Activated CD8-positive, alpha-beta memory T cell treated with anti-CD3 and anti-CD28 coated beads, Interleukin-2, amount 10 ng/mL, durations not matched to agents 7 days and 5 days (primary cell): ENCODE results near the gene EPHB1. TPM values are rescaled to one million over a fixed set of nuclear protein-coding genes. Genes with fewer than 3 reads are reported as not detected.

Source experiments
- ATAC-seq: fragments of 150-1000 bp; cut with Tn5 transposase; one replicate; pipeline ENCODE4 v1.10.0; 2021; ENCODE audit warnings: moderate library complexity
- CTCF ChIA-PET: fragments of 350-600 bp; sonication (Branson Sonifier 250); formaldehyde crosslinking; loops from one replicate; lab custom pipeline; 2021; ENCODE audit warnings: antibody characterized with exemption; lab: Charles Lee
- DNase-seq: peaks from one replicate; pipeline ENCODE4 v3.0.0-alpha.2; 2020
- H3K27ac Mint-ChIP-seq: one replicate; pipeline ENCODE4 v1.8.0; 2021; ENCODE audit warnings: mild to moderate bottlenecking, mixed read lengths
- H3K27me3 Mint-ChIP-seq: one replicate; pipeline ENCODE4 v1.8.0; 2021; ENCODE audit warnings: mixed read lengths
- H3K36me3 Mint-ChIP-seq: one replicate; pipeline ENCODE4 v1.8.0; 2021; ENCODE audit warnings: mild to moderate bottlenecking, mixed read lengths
- H3K4me1 Mint-ChIP-seq: one replicate; pipeline ENCODE4 v1.8.0; 2021; ENCODE audit warnings: mixed read lengths
- H3K4me3 Mint-ChIP-seq: one replicate; pipeline ENCODE4 v1.8.0; 2021; ENCODE audit warnings: mild to moderate bottlenecking, moderate library complexity, mixed read lengths
- H3K9me3 Mint-ChIP-seq: one replicate; pipeline ENCODE4 v1.8.0; 2022; ENCODE audit warnings: low read depth, mixed read lengths
- total RNA-seq, 2 experiments: library from RNA; stranded (reverse); gene quantifications; one replicate each; pipeline ENCODE4 v1.2.3, GENCODE V29; 2021

Gene EPHB1
- total RNA-seq, 2 experiments from 2014 or later: 0.35 to 2.2 TPM

DNA sequence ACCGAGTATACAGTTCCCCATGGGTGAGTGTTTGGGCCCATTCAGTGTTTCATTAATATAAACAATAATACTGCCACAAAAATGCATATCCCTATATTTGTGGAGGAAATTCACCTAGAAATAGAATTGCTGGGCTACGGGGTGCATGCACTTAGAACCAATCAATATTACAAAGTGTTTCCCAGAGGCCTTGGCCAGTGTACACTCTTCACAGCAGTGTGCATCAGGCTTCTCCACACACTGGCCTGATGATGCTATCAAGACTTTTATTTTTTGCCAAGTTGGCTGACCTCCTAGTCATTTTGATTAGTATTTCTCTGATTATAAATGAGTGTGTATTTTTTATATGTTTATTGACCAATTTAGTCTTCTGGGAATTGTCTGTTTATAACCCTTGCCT, 323.7 kb downstream of the EPHB1 start:
- Mint-ChIP-seq H3K27me3 (no peaks in the 10 kb centered on the region), H3K27ac (no peak overlapping the region), H3K9me3 (peaks cover 2% of the 10 kb centered on the region), H3K4me3 (no peak overlapping the region), H3K36me3 (no peaks in the 10 kb centered on the region), H3K4me1 (no peaks in the 10 kb centered on the region)
- no peak for DNase-seq
- CTCF ChIA-PET: no interaction called here
- no peak for ATAC-seq

DNA sequence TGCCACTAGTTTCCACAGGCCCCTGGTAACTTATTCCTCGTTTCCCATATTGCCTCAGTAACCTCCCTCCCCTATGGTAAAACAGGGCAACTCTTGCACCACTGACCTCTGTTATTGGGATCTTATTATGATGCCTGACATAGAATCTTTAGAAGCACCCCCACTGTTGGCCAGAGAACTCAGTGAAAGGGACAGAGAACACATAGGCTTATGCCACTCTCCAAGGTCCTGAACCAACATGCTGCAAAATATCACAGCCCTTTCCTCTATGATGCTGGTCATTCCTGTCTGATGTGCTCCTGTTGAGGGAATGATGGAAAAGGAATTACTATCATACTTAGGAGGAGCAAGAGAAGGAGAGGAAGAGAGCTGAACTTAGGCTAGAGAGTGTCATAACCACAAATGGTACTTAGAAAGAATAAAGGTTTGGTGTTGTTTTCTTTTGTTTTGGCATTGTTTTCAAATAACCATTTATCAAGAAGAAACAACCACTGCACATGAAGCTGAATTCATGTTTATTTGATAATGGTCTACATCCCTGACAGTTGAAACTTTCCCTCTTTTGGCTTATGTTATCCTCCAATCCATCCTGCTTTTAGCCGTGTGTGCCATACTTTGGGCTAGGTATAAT, 330.2 kb downstream of the EPHB1 start:
- ATAC-seq (no peak), DNase-seq (no peak)
- H3K9me3 Mint-ChIP-seq: no peaks in the 10 kb centered on the region
- H3K4me3 Mint-ChIP-seq: no peak overlapping the region
- H3K4me1 Mint-ChIP-seq: no peaks in the 10 kb centered on the region
- H3K27me3 Mint-ChIP-seq: no peaks in the 10 kb centered on the region
- no peaks in the 10 kb centered on the region for H3K36me3 Mint-ChIP-seq
- CTCF ChIA-PET: no interaction called here
- H3K27ac Mint-ChIP-seq: no peak overlapping the region

DNA sequence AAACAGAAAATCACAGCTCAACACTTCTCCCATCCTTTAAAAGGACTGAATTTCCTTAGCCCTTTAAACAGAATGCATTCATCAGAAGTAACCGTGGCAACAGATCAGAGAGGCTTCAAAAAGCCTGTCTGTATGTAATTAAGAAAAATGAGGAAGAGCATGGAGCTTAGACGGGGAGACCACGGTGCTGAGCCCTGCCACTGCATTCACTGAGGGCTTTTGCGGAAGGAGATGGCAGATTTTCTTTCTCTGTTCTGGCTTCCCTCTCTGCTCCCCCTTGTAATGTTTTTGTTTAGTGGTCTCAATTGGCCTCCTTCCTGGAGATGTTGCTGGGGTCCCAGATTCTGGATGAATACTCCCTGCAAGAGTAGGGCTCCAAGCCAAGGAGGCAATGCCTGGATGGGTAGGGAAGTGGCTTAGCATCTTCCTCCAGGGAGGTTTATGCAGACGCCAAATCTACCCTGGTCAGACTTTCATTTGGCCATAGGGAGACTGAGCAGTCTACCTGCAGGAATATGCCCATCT, 332.9 kb downstream of the EPHB1 start:
- no peaks in the 10 kb centered on the region for H3K4me1 Mint-ChIP-seq
- DNase-seq (no peak), ATAC-seq (no peak)
- CTCF ChIA-PET: interaction anchor here (1.8 kb wide), 1 partner anchor 333 kb away, joined by 4 read pairs; the partner anchor contains the start of gene EPHB1
- H3K27ac Mint-ChIP-seq: no peak overlapping the region
- no peaks in the 10 kb centered on the region for H3K9me3 Mint-ChIP-seq
- H3K36me3 Mint-ChIP-seq: no peaks in the 10 kb centered on the region
- no peaks in the 10 kb centered on the region for H3K27me3 Mint-ChIP-seq
- no peak overlapping the region for H3K4me3 Mint-ChIP-seq

DNA sequence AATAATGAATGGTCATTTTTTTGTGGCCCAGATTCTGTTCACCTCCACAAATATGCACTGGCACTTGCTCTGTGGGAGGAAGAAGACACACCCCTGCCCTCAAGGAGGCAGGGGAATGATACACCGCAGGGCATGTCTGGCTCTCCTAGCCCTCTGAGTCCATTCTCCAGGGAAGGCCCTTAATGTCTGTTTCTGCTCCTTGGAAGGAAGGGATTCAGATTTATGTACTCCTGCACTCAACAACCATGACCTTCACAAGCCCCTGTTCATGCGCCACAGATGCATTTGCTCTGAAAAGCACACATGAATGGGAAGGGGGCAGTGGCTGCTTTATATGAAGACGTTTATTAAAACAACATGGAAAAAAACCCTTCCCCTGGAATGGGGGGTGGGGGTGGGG, 333.8 kb downstream of the EPHB1 start:
- Mint-ChIP-seq H3K4me1 (no peaks in the 10 kb centered on the region), H3K27me3 (no peaks in the 10 kb centered on the region), H3K36me3 (no peaks in the 10 kb centered on the region), H3K4me3 (no peak overlapping the region), H3K9me3 (no peaks in the 10 kb centered on the region), H3K27ac (no peak overlapping the region)
- DNase-seq: no peak
- ATAC-seq: no peak
- CTCF ChIA-PET: interaction anchor here (1.8 kb wide), 1 partner anchor 334 kb away, joined by 4 read pairs; the partner anchor contains the start of gene EPHB1

DNA sequence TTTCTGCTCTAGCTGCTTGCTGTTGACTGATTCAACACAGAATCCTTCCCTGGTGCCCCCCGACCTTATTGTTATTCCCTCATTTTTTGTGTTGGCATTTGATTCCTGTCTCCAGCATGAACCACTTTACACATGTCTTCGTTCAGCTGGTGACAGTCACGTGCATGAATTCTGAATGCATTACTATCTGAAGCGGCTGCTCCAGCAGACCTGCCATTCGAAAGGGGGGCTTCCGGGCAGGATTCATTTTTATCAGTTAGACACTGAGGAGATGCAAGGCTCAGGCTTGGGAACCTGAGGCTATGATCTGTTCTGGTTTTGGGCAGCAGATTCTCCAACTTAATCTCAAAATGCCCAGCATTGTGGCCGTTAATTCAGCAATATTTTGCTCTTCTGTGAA, 336.2 kb downstream of the EPHB1 start:
- ATAC-seq: no peak
- Mint-ChIP-seq H3K9me3 (no peaks in the 10 kb centered on the region), H3K27ac (no peak overlapping the region), H3K27me3 (no peaks in the 10 kb centered on the region), H3K4me1 (peaks cover 14% of the 10 kb centered on the region), H3K4me3 (no peak overlapping the region), H3K36me3 (no peaks in the 10 kb centered on the region)
- no peak for DNase-seq
- CTCF ChIA-PET: no interaction called here

DNA sequence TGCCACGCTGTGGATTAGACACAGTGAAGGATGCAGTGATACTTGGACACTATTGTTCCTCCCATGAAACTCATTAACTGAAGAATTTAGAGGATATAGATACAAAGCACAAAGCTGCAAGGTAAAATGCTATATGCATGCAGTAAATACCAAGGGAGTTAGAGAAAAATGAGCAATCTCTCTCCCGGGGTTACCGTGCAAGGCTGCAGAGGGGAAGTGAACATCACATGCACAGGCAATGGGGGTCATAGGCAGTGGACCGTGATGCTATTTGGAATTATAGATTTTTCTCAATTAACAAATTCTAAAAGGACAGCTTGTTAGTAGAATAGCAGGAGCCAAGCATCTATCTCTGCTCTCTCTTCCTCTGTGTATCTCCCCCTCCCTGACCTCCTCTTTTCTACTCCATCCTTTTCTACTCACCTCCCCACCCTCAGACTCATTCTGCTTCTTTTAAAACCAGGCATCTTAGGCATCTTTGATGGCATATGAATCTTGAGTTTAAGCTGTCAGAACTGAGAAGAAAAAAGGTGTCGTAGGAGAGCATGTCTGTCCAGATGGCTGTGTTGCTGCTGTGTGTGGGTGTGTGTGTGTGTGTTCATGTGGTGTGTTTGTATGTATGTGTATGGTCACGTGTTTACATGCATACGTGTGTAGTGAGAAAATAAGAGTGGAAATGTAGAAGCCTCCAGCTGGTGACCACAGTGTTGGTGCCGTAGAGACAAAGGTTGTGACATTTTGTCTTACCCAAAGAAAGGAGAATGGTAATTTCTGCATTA, 339.0 kb downstream of the EPHB1 start:
- DNase-seq (no peak), ATAC-seq (no peak)
- peaks cover 32% of the 10 kb centered on the region for H3K4me1 Mint-ChIP-seq
- no peaks in the 10 kb centered on the region for H3K36me3 Mint-ChIP-seq
- no peak overlapping the region for H3K4me3 Mint-ChIP-seq
- H3K27ac Mint-ChIP-seq: no peak overlapping the region
- H3K27me3 Mint-ChIP-seq: no peaks in the 10 kb centered on the region
- CTCF ChIA-PET: no interaction called here
- H3K9me3 Mint-ChIP-seq: no peaks in the 10 kb centered on the region

DNA sequence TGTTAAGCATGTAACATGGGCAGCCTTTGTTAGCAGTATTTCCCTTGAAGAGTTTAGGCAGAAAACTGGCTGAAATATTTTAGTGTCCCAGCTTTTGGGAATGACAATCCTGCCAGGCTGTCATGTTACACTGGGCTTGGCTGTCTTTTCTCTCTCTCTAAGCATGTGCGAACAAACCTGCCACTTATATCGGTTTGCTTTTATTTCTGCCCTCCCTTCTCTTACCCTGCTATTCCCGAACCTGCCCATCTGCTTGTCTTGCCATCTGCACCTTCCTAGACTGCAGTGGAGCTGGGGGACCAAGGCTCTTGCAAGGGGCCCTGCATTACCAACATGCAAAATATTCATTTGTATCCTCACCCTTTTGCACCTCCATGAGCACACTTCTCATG, 339.6 kb downstream of the EPHB1 start:
- no peak overlapping the region for H3K4me3 Mint-ChIP-seq
- ATAC-seq: no peak
- H3K27ac Mint-ChIP-seq: no peak overlapping the region
- H3K9me3 Mint-ChIP-seq: no peaks in the 10 kb centered on the region
- peaks cover under 1% of the 10 kb centered on the region for H3K27me3 Mint-ChIP-seq
- no peaks in the 10 kb centered on the region for H3K36me3 Mint-ChIP-seq
- CTCF ChIA-PET: no interaction called here
- DNase-seq: no peak
- peaks cover 34% of the 10 kb centered on the region for H3K4me1 Mint-ChIP-seq

DNA sequence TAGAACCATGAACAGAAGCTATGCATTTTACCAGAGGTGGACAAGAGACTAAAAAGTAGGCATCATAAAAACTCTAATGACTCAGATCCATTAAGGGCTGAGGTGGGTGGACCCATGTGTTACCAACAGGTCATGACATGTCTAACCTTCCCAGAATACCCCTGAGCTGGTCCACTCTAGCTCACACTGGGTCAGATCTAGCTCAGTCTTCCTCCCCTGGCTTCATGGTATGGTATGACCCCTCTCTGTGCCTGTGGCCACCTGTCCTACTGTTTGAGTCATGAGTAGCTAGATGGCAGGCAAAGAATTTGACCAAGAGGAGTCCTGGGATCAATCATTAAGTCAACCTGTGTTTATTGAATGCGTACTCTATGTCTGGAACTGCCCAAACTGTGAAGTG, 340.4 kb downstream of the EPHB1 start:
- Mint-ChIP-seq H3K4me1 (peaks cover 39% of the 10 kb centered on the region), H3K36me3 (no peaks in the 10 kb centered on the region), H3K9me3 (no peaks in the 10 kb centered on the region), H3K27me3 (peaks cover 2% of the 10 kb centered on the region), H3K27ac (no peak overlapping the region), H3K4me3 (no peak overlapping the region)
- DNase-seq (no peak), ATAC-seq (no peak)
- CTCF ChIA-PET: no interaction called here

DNA sequence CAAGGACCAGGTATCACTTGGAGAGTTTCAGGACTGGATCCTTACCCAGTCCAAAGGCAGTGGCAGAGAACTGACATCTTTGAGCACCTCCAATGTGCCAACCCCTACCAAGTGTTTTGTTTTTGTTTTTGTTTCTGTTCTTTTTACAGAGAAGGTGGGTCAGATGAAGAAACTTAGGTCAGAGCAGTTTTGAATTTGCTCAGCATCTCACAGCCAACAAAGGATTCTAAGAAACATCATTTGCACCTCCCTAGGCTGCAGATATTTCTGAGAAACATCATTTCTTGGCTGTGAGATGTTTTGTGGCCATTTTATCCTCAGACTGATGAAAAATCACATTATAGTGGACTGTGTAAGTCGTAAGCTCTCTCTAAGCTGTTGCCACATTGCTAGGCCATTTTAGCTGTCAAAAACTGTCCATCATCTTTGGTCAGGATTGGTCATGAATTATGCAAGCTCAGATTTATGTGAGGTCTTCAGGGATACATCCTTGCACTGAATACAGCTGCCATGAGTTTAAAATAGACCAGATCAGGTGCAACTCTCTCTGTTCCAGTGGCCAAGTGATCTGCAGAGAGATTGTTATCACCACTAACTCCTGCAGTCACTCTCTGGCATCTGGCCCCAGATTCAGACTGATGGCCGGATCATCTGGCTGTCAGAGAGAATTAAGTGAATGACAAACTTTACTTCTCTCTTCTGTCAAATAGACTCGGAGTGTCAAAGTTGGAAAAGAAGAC, 341.5 kb downstream of the EPHB1 start:
- CTCF ChIA-PET: interaction anchor here (1.8 kb wide), 1 partner anchor 342 kb away, joined by 4 read pairs; the partner anchor contains the start of gene EPHB1
- peak overlapping the region; percentile 27 for H3K4me3 Mint-ChIP-seq
- H3K27me3 Mint-ChIP-seq: peaks cover 2% of the 10 kb centered on the region
- DNase-seq (peak; percentile 43), ATAC-seq (peak; percentile 87)
- peak overlapping the region; percentile 78 for H3K27ac Mint-ChIP-seq
- H3K4me1 Mint-ChIP-seq: peaks cover 43% of the 10 kb centered on the region
- no peaks in the 10 kb centered on the region for H3K9me3 Mint-ChIP-seq
- H3K36me3 Mint-ChIP-seq: no peaks in the 10 kb centered on the region

DNA sequence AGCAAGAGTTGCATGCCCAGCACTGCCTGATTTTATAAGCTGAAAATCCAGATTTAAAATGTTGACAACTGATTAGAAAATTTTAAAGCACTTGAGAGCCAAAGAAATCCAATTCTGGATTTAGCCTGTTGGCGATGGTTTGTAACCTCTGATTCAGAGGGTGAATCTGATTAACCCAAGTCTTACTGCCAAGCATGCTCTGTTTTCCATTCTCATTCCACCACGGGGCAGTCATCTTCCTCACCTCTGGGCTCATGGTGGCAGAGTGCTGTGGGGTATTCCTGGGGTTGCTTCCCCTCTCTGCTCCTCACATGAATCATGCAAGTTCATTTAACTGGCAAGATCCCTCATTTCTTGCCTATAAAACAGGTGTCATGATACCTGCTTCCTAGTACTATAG, 342.2 kb downstream of the EPHB1 start:
- DNase-seq: no peak
- Mint-ChIP-seq H3K4me1 (peaks cover 48% of the 10 kb centered on the region), H3K36me3 (no peaks in the 10 kb centered on the region), H3K4me3 (no peak overlapping the region), H3K27me3 (peaks cover 2% of the 10 kb centered on the region), H3K27ac (peak overlapping the region; percentile 78), H3K9me3 (no peaks in the 10 kb centered on the region)
- ATAC-seq: no peak
- CTCF ChIA-PET: interaction anchor here (1.8 kb wide), 1 partner anchor 343 kb away, joined by 4 read pairs; the partner anchor contains the start of gene EPHB1

DNA sequence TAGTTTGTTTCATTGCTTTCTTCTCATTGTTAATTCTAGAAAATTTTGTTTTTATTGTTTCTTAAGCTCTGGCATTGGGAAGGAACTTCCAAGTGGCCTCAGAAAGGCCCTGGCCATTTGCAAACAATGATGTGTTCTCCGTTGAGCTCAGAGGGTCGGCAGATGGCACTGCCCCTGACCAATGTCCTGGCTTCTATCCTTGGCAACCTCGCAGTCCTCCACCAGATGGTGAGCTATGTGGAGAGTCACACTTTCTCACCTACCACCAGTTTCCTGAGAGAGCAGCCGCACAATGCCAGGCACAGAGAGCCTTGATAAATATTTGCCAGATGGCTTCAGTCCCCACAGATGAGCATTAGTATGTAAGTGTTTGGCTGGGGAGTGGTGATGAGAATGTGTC, 343.7 kb downstream of the EPHB1 start:
- H3K27me3 Mint-ChIP-seq: peaks cover 2% of the 10 kb centered on the region
- H3K36me3 Mint-ChIP-seq: no peaks in the 10 kb centered on the region
- H3K9me3 Mint-ChIP-seq: no peaks in the 10 kb centered on the region
- no peak overlapping the region for H3K27ac Mint-ChIP-seq
- CTCF ChIA-PET: no interaction called here
- H3K4me3 Mint-ChIP-seq: no peak overlapping the region
- H3K4me1 Mint-ChIP-seq: peaks cover 54% of the 10 kb centered on the region
- no peak for ATAC-seq
- DNase-seq: no peak

DNA sequence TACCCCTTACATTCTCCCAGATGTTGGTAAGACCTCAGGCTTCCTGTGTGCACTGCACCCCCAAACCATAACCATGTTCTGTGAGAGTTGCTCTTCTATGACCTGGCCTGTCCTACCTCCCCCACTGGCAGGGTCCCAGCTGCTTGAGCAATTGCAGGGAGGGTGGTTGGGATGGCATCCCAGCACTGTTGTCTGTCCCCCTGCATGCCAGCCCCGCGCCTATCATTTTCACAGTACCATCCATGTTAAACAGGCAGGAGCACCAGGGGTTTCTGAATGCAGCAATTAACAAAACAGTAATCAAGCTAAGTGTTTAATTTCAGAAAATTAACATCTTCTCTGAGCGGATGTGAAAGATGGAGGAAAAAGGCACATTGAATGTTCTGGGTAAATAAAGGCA, 345.5 kb downstream of the EPHB1 start:
- Mint-ChIP-seq H3K27ac (no peak overlapping the region), H3K9me3 (no peaks in the 10 kb centered on the region), H3K4me3 (no peak overlapping the region), H3K4me1 (peaks cover 48% of the 10 kb centered on the region), H3K27me3 (peaks cover 2% of the 10 kb centered on the region), H3K36me3 (no peaks in the 10 kb centered on the region)
- CTCF ChIA-PET: interaction anchor here (1.0 kb wide), 1 partner anchor 345 kb away, joined by 4 read pairs; the partner anchor contains the start of gene EPHB1
- no peak for ATAC-seq
- DNase-seq: no peak

DNA sequence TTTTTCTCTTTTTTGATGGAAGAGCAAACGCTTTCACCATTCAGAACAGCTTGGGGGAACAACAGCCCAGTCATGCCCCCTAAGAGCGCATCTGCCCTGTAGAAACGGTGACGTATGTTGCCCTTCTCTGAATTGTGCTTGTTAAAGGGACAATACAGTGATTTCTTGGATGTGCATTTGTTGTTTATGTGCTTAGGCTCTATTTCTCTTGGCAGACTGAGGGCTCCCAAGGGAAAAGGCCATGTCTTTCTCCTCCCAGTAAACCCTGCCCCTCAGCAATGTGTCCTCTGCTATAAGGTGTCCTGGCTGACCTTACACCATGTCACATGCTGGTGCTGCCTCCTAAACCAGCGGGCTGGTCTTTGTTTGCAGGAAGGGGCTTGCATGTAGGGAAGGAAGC, 346.1 kb downstream of the EPHB1 start:
- H3K36me3 Mint-ChIP-seq: no peaks in the 10 kb centered on the region
- H3K27me3 Mint-ChIP-seq: peaks cover 2% of the 10 kb centered on the region
- ATAC-seq (no peak), DNase-seq (no peak)
- H3K4me3 Mint-ChIP-seq: no peak overlapping the region
- CTCF ChIA-PET: interaction anchor here (1.0 kb wide), 1 partner anchor 346 kb away, joined by 4 read pairs; the partner anchor contains the start of gene EPHB1
- peaks cover 42% of the 10 kb centered on the region for H3K4me1 Mint-ChIP-seq
- no peak overlapping the region for H3K27ac Mint-ChIP-seq
- H3K9me3 Mint-ChIP-seq: no peaks in the 10 kb centered on the region
